Stimulated activated memory B cell treated with anti-CD40 and anti-IgM and Interleukin-4, amounts not matched to agents 10 μg/mL and 1 μg/mL and 100 μg/mL, for 72 hours (primary cell): Measurements from ENCODE around the gene PRKCH.
A peak's percentile ranks its signal among the peaks of the same experiment; 100 is the strongest.
"Not testable (repeated sequence)": the region's sequence is repeated elsewhere in the genome, so short reads cannot be mapped to it uniquely, and the experiment has no call there.

ENCODE experiments used
- ATAC-seq: fragments of 150-1000 bp; cut with Tn5 transposase; 2 replicates; pipeline ENCODE4 v1.10.0; 2021
- H3K27ac Mint-ChIP-seq: one replicate; pipeline ENCODE4 v1.8.0; 2022; ENCODE audit warnings: mild to moderate bottlenecking, mixed read lengths
- H3K27me3 Mint-ChIP-seq: one replicate; pipeline ENCODE4 v1.8.0; 2022; ENCODE audit warnings: mixed read lengths
- H3K36me3 Mint-ChIP-seq: one replicate; pipeline ENCODE4 v1.8.0; 2022; ENCODE audit warnings: mixed read lengths
- H3K4me1 Mint-ChIP-seq: one replicate; pipeline ENCODE4 v1.8.0; 2022; ENCODE audit warnings: mixed read lengths
- H3K4me3 Mint-ChIP-seq: one replicate; pipeline ENCODE4 v1.8.0; 2022; ENCODE audit warnings: mild to moderate bottlenecking, moderate library complexity, mixed read lengths
- H3K9me3 Mint-ChIP-seq: one replicate; pipeline ENCODE4 v1.8.0; 2022; ENCODE audit warnings: mixed read lengths

The PRKCH gene

DNA sequence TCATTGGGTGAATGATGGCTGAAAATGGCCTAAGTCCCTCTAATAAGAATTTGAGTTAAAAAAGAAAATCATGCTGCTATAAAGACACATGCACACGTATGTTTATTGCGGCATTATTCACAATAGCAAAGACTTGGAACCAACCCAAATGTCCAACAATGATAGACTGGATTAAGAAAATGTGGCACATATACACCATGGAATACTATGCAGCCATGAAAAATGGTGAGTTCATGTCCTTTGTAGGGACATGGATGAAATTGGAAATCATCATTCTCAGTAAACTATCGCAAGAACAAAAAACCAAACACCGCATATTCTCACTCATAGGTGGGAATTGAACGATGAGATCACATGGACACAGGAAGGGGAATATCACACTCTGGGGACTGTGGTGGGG is 208.0 kb downstream of the PRKCH start:
- peaks cover 40% of the 10 kb centered on the region for H3K4me1 Mint-ChIP-seq
- H3K4me3 Mint-ChIP-seq, H3K9me3 Mint-ChIP-seq, H3K36me3 Mint-ChIP-seq, H3K27ac Mint-ChIP-seq, H3K27me3 Mint-ChIP-seq, ATAC-seq: not testable (repeated sequence)

DNA sequence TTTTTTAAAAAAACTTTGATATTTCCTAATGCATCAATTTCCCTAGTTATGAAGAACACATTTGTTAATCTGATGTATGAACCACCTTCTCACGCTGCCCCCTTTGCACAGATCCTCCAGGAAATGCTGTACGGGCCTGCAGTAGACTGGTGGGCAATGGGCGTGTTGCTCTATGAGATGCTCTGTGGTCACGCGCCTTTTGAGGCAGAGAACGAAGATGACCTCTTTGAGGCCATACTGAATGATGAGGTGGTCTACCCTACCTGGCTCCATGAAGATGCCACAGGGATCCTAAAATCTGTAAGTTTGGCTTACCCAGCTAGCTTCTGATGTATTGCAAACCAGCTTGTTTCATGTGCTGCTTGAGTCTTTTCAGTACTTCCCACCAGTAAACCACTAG is 208.9 kb downstream of the PRKCH start:
- no peak overlapping the region for H3K27ac Mint-ChIP-seq
- no peaks in the 10 kb centered on the region for H3K9me3 Mint-ChIP-seq
- no peak overlapping the region for H3K4me3 Mint-ChIP-seq
- peaks cover 35% of the 10 kb centered on the region for H3K4me1 Mint-ChIP-seq
- H3K36me3 Mint-ChIP-seq: no peaks in the 10 kb centered on the region
- ATAC-seq: no peak
- no peaks in the 10 kb centered on the region for H3K27me3 Mint-ChIP-seq

DNA sequence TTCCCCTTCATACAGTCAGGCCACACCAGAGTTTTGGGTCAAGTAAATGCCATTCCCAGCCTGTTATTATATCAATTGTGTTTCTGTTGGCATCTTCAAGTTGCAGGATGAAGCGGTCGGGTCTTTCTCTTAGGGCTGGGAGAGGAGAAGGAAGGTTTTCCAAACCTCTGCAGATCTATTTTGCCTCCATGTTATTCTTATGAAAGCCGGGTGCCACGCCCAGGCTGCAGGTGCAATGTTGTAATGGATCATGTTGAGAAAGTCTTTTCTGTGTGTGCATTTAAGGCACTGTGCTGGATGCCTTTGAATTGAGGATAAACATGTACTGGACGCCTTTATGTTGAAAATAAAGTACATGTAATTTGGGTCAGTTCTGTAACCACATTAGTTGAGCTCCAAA is 209.5 kb downstream of the PRKCH start:
- Mint-ChIP-seq H3K27me3 (no peaks in the 10 kb centered on the region), H3K27ac (no peak overlapping the region), H3K4me3 (no peak overlapping the region), H3K4me1 (peaks cover 32% of the 10 kb centered on the region), H3K9me3 (no peaks in the 10 kb centered on the region), H3K36me3 (no peaks in the 10 kb centered on the region)
- ATAC-seq: no peak

DNA sequence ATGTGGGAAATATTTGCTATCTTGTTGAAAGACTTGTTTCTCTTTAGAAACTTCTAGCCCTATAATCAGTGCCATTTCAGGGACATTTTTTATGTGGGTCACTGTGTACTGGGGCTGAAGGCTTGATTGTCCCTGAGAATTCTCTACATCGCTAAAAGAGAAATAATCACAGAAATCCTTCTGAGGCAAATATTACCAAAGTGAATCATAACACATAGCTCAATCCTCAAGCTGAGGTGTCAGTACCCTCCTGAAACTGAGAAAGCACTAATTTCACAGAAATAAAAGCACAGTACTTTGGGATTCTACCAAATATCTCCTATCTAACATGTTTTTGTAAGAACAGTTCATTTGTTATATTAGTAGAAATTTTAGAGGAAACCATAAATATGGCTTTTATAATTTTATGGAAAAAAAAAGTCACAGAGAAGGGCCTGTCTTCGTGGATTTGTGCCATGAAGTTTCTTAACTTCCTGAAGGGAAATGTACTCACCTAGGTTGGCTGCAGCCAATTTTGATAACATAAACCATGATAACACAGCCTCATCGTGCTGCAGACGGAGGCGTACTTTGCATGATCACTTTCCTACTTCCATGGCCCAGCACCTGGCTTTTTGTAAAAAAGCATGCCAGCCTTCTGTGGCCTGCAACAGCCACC is 210.2 kb downstream of the PRKCH start:
- Mint-ChIP-seq H3K36me3 (no peaks in the 10 kb centered on the region), H3K4me1 (peaks cover 31% of the 10 kb centered on the region), H3K27me3 (no peaks in the 10 kb centered on the region), H3K9me3 (no peaks in the 10 kb centered on the region), H3K4me3 (no peak overlapping the region), H3K27ac (no peak overlapping the region)
- no peak for ATAC-seq

DNA sequence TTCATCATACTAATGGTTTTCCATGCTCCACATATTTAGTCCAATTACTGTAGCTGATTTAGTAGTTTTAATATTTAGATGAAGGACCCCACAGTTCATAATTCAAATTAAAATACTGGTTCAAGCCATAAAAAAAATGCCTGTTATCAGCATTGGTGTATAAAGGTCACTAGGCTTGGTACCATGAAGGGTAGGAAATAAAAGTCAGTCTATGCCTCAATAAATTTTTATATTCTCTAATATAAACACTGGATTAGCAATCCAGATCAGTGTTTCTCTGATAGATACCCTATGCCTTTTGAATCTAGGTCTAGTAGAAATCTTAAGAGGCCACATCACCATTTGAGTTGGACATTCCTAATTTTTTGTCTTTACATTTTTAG is 210.7 kb downstream of the PRKCH start:
- H3K9me3 Mint-ChIP-seq: no peaks in the 10 kb centered on the region
- no peaks in the 10 kb centered on the region for H3K27me3 Mint-ChIP-seq
- peaks cover 31% of the 10 kb centered on the region for H3K4me1 Mint-ChIP-seq
- ATAC-seq: no peak
- H3K27ac Mint-ChIP-seq: no peak overlapping the region
- H3K36me3 Mint-ChIP-seq: no peaks in the 10 kb centered on the region
- no peak overlapping the region for H3K4me3 Mint-ChIP-seq

DNA sequence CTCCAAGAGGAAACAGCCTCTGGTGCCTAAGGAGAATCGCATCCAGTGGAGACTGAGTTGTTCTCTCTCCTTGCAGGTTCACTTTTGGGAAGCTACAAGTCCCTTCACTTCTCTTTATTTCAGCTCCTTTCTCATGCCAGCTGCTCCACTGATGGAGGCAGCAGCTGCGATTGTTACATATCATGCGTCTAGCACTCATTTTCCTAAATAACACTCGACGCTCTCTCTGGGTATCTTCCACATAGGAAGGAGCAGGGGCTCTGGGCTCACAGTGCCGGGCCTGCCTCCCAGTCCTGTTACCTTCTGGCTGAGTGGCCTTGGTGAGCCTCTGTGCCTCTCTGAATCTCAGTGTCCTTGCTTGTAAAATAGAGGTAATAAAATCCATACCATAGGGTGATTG is 211.4 kb downstream of the PRKCH start:
- no peaks in the 10 kb centered on the region for H3K36me3 Mint-ChIP-seq
- H3K4me1 Mint-ChIP-seq: peaks cover 31% of the 10 kb centered on the region
- no peaks in the 10 kb centered on the region for H3K27me3 Mint-ChIP-seq
- H3K27ac Mint-ChIP-seq: no peak overlapping the region
- H3K9me3 Mint-ChIP-seq: no peaks in the 10 kb centered on the region
- ATAC-seq: no peak
- no peak overlapping the region for H3K4me3 Mint-ChIP-seq

DNA sequence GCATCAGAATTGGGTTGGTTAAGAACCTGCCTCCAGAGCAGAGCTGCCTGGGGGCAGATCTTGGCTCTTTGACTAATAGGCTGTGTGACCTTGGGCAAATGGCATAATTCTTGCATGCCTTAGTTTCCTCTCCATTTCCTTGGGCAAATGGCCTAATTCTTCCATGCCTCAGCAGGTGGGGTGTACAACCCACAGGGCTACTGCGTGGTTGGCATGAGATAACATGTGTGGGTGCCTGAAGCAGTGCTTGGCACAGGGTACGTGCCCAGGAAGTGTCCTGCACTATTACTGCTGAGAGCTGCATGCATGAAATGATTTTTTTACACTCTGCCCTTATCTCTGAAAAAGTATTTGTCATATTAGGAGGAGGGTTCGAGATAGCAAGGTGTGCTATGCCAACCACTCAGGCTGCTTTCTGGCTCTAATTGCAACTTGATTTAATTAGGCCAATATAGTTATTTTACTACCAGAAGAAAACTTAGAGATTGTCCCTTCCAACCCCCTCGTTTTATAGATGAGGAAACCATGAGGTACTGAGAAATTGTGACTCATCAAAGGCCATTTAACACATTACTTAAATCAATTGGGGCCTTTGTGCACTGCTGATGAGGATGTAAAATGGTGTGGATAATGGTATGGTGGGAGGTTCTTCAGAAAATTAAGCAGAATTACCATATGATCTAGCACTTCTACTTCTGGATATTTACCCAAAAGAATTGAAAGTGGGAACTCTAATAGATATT is 212.3 kb downstream of the PRKCH start:
- ATAC-seq: peak; percentile 43
- no peak overlapping the region for H3K4me3 Mint-ChIP-seq
- no peak overlapping the region for H3K27ac Mint-ChIP-seq
- H3K4me1 Mint-ChIP-seq: peaks cover 22% of the 10 kb centered on the region
- no peaks in the 10 kb centered on the region for H3K9me3 Mint-ChIP-seq
- H3K36me3 Mint-ChIP-seq: no peaks in the 10 kb centered on the region
- no peaks in the 10 kb centered on the region for H3K27me3 Mint-ChIP-seq

DNA sequence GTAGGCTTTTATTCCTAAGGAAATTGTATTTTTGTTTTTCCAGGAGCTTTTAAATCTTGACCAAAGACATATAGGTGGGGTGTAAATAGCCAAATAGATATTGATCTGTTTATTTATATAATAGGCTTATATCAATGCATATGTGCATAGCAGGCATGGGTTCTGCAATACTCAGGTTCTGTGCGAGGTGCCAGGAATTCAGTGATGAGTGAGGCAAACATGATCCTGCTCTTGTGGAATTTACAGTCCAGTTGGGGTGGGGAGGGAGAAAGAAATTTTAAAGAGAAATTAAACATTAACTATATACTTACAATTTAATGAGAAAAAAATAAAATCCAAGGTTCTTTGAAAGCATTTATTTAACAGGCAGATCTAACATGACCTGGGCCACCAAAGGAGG is 213.7 kb downstream of the PRKCH start:
- Mint-ChIP-seq H3K36me3 (no peaks in the 10 kb centered on the region), H3K27me3 (no peaks in the 10 kb centered on the region), H3K27ac (no peak overlapping the region), H3K4me1 (peaks cover 21% of the 10 kb centered on the region), H3K9me3 (no peaks in the 10 kb centered on the region), H3K4me3 (no peak overlapping the region)
- ATAC-seq: no peak

DNA sequence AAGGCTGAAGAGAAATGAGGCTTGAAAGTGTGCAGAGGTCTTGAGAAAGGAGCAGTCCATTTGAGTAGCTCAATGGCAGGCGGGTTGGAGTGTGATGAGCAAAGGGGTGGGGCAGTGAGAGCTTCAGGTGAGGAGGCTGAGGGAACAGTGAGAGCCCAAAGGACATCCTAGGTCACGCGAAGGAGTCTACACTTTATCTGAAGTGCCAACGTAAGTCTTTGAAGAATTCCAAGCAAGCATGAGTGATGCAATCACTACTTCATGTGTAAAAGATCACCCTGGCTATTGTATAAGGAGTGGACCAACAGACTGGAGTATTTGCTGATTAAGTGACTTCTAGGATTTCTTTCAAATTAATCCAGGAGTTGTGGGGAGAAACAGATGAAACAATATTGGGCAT is 214.1 kb downstream of the PRKCH start:
- Mint-ChIP-seq H3K9me3 (no peaks in the 10 kb centered on the region), H3K4me3 (no peak overlapping the region), H3K4me1 (peaks cover 21% of the 10 kb centered on the region), H3K27ac (no peak overlapping the region), H3K36me3 (no peaks in the 10 kb centered on the region), H3K27me3 (no peaks in the 10 kb centered on the region)
- ATAC-seq: no peak

DNA sequence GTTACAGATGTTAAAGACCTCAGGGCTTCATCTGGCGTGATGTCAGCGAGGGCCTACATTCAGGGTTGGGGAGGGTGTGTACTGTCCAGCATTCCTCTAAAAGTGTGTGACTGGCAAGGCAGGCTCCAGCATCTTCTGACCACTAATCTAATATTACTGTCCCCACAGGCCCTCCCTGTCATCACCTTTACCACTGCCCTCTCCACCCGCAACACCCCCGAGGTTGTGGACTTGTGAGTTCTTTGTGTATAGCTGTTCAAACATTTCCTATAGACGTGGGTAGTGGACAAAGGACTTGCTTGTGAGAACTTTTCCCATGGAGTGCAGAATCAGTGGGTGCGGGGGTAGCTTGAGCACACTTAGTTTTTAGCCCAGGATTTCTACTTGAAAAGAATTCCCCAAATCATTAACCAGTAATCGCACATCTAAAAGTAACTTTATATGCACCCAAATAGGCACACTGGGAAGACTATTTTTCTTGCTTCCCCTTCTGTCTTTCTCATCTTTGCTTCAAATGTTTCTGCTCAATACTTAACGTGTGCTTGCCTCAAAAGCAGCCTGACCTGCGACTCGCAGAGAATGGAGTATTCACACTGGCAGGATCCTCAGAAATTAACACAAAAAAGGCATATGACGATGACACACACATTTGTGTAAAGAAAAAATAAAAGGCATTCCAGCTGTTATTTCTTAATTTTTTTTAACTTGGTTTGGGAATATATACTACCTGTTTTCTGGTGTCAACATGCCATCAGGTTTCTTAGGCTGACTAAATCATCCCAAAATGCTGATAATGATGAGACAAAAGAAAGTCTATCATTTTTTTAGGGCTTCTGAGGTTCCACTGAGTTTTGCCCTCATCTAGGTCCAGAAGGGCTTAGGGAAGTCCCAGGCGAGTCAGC is 215.5 kb downstream of the PRKCH start:
- Mint-ChIP-seq H3K4me1 (peaks cover 21% of the 10 kb centered on the region), H3K27ac (peak overlapping the region; percentile 24), H3K9me3 (no peaks in the 10 kb centered on the region), H3K27me3 (no peaks in the 10 kb centered on the region), H3K36me3 (no peaks in the 10 kb centered on the region), H3K4me3 (no peak overlapping the region)
- no peak for ATAC-seq

DNA sequence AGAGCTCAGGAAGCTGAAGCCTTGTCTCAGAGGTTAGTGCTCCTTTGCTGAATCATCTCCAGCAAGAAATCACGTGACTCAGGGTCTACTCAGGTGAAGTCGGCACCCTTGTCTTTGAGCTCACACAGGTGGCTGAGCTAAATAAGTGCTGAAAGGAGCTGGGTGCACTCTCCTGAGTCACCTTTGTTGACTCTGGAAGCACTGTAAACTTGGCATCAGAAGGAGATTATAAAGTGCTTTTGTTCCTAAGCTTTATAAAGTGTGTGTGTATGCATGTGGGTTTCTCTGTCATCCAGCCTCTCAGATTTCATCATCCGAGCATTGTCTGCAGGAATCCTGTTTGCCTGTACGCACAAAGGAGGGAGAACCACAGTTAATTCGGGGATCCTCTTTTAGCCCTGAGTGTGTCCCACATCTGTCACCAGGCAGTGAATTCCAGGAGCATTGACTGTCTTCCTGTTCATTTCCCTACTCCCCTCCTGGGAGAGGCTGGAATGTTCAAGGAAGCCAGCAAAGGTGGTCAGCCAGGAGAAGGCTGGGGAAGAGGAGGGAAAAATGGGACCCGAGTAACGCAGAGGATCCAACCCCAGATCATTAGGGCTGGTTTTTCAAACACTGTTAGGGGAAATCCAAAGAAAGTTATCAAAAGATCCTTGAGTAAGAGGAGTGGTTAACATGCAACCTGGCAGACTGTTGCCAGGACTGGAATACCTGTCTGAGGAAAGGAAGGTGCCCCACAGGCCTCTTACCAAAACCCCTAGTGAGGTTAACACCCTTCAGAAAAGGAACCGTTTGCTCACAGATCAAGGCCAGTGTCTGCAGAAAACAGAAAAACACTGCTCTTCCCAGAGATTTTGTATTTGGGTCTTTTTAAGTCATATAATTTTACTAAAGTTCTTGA is 216.4 kb downstream of the PRKCH start:
- no peaks in the 10 kb centered on the region for H3K36me3 Mint-ChIP-seq
- H3K4me3 Mint-ChIP-seq: no peak overlapping the region
- peak overlapping the region; percentile 24 for H3K27ac Mint-ChIP-seq
- no peaks in the 10 kb centered on the region for H3K9me3 Mint-ChIP-seq
- ATAC-seq: no peak
- no peaks in the 10 kb centered on the region for H3K27me3 Mint-ChIP-seq
- H3K4me1 Mint-ChIP-seq: peaks cover 21% of the 10 kb centered on the region

DNA sequence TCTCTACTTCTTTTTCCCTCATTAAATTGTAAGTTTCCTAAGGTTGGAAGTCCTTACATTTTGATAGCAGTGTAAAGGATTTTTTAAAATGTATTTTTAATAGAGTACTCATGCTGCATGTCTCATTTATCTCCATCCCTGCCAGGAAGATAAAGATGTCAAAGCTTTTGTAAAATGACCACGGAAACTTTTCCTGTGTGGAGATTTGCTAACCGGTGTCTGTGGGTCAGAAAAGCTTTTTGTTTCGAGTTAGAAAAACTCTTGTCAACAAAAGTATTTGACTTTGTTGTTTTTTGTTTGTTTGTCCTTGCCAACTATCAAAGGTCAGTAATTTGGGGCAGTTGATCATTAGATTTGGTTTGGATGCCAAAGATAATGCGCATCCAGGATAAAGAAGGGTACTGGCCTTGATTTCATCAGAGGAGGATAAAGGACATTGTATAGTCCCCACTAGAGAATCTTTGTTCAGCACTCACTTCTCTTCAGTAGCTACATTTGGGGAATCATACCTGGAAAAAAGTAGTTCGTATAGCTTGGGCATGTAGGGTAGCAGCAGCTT is 217.2 kb downstream of the PRKCH start:
- Mint-ChIP-seq H3K4me1 (peaks cover 19% of the 10 kb centered on the region), H3K4me3 (no peak overlapping the region), H3K27ac (peak overlapping the region; percentile 28), H3K27me3 (no peaks in the 10 kb centered on the region), H3K9me3 (no peaks in the 10 kb centered on the region), H3K36me3 (no peaks in the 10 kb centered on the region)
- no peak for ATAC-seq

DNA sequence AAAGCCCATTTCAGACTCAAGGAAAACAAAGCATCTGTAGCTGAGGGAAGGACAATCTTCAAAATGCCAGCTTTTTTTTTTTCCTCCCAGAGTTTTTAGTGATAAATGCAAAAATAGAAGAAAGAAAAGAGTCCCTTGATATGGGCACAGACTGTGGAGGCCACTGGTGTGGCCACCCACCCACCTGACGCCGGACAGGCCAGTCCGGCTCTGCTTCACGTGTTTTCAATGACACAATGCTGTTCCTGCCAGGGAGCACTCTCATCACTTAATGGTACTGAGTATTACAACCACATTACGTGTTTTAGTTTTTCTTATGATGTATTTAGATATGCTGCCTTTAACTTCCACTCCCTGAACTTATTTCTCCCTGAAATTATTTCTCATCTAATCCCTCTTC is 218.3 kb downstream of the PRKCH start:
- Mint-ChIP-seq H3K27ac (no peak overlapping the region), H3K9me3 (no peaks in the 10 kb centered on the region), H3K4me1 (peaks cover 17% of the 10 kb centered on the region), H3K4me3 (no peak overlapping the region), H3K27me3 (no peaks in the 10 kb centered on the region), H3K36me3 (no peaks in the 10 kb centered on the region)
- no peak for ATAC-seq

DNA sequence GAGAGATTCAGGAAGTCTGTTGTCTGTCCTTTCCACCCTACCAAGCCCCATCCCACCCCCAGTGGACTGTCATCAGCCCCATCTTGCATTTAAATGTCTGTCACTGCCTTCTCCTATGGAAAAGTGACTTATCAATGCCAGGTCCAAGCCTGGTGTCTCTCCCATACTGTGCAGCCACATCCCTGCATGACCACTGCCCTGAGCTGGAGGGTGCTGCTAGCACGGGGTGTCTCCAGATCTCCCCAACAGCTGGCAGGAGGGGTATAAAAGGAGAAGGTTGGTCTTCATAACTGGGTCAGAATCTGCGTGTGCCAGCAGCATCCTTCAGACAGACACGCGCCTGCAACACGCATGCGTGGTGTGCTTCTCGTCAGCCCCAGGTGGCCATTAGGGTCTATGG is 219.6 kb downstream of the PRKCH start:
- H3K36me3 Mint-ChIP-seq: no peaks in the 10 kb centered on the region
- H3K27me3 Mint-ChIP-seq: no peaks in the 10 kb centered on the region
- H3K27ac Mint-ChIP-seq: peak overlapping the region; percentile 13

More for the DNA sequence above, 219.6 kb downstream of the PRKCH start:
- ATAC-seq: no peak
- Mint-ChIP-seq H3K4me3 (no peak overlapping the region), H3K9me3 (no peaks in the 10 kb centered on the region), H3K4me1 (peaks cover 11% of the 10 kb centered on the region)
